H54 (cell line): ENCODE measurements around the gene MAN2B1.
A peak's percentile ranks its signal among the peaks of the same experiment; 100 is the strongest.
"Not testable (repeated sequence)": the region's sequence is repeated elsewhere in the genome, so short reads cannot be mapped to it uniquely, and the experiment has no call there.

Experiments used
- DNase-seq: peaks from one replicate; pipeline ENCODE4 v3.0.0; 2011; ENCODE audit warnings: low spot score, mixed read lengths; ENCODE audit not compliant: insufficient read length
- FAIRE-seq: peaks from 3 replicates; lab custom pipeline; 2011; peaks lifted over from hg19 to GRCh38; lab: Jason Lieb, UNC
- POLR2A ChIP-seq: IDR thresholded peaks from 2 replicates; pipeline ENCODE4 v1.6.1; 2011; ENCODE audit warnings: low read depth, mild to moderate bottlenecking, low read length

Gene MAN2B1

GRCh38 chr19:12638611-12639182 is 27.8 kb downstream of the MAN2B1 start:
- TF ChIP-seq POLR2A: no peak
- no peak for DNase-seq
- no peak for FAIRE-seq

- no peak for DNase-seq
- no peak for FAIRE-seq
- no peak for TF ChIP-seq POLR2A
Measured at GRCh38 chr19:12636631-12637030, 29.9 kb downstream of the MAN2B1 start.

- FAIRE-seq: no peak
- no peak for TF ChIP-seq POLR2A
- no peak for DNase-seq
Measured at GRCh38 chr19:12629215-12629614, 37.3 kb downstream of the MAN2B1 start.

GRCh38 chr19:12628040-12629022 is 38.2 kb downstream of the MAN2B1 start:
- DNase-seq (no peak), FAIRE-seq (no peak)
- no peak for TF ChIP-seq POLR2A

- TF ChIP-seq POLR2A: no peak
- DNase-seq (no peak), FAIRE-seq (no peak)
Measured at GRCh38 chr19:12626958-12627357, 39.6 kb downstream of the MAN2B1 start.

DNA sequence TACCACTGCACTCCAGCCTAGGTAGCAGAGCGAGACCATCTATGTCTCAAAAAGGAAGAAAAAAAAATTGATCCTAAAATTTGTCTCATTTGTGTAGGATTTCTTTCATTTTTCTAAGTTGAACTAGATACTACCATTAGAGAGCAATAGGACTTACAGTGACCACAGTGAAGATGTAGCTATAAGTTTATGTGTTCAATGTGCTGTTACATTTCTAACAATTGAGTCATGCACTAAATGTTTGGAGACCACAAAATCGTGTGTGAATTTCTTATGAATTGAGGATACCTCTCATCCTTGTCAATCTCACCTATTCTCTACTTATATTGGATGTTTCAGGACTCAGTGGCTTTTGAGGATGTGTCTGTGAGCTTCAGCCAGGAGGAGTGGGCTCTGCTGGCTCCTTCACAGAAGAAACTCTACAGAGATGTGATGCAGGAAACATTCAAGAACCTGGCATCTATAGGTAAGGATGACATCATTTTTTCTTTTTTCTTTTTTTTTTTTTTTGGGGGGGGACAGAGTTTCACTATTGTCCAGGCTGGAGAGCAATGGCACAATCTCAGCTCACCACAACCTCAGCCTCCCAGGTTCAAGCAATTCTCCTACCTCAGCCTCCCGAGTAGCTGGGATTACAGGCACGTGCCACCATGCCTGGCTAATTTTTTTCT is 43.0 kb downstream of the MAN2B1 start:
- no peak for TF ChIP-seq POLR2A
- DNase-seq (no peak), FAIRE-seq (no peak)

- not testable (repeated sequence) for DNase-seq, FAIRE-seq
Measured at GRCh38 chr19:12621253-12622024, 45.1 kb downstream of the MAN2B1 start.

- DNase-seq (no peak), FAIRE-seq (no peak)
- TF ChIP-seq POLR2A: no peak
Measured at GRCh38 chr19:12617646-12618045, 48.9 kb downstream of the MAN2B1 start.

GRCh38 chr19:12611361-12611699 is 55.2 kb downstream of the MAN2B1 start:
- FAIRE-seq (no peak), DNase-seq (peak; percentile 61)
- TF ChIP-seq POLR2A: no peak

- DNase-seq (peak; percentile 97), FAIRE-seq (peak; percentile 93)
Measured at GRCh38 chr19:12610540-12611360, 55.8 kb downstream of the MAN2B1 start, which contains the start of the genes ZNF490 and ZNF791. TSS of gene ZNF490 (minus strand) at chr19:12610813. CDS start at chr19:12610680, 133 bp downstream. TSS of gene ZNF791 (plus strand) at chr19:12610920. CDS start at chr19:12611080, 160 bp downstream.

GRCh38 chr19:12607631-12608030 is 58.9 kb downstream of the MAN2B1 start:
- TF ChIP-seq POLR2A: no peak
- DNase-seq (no peak), FAIRE-seq (no peak)

More at GRCh38 chr19:12610540-12611360, 55.8 kb downstream of the MAN2B1 start, which contains the start of the genes ZNF490 and ZNF791:
- peak; percentile 76; the same call in 1 of the 2 replicates for TF ChIP-seq POLR2A

GRCh38 chr19:12606796-12607195 is 59.7 kb downstream of the MAN2B1 start:
- DNase-seq (no peak), FAIRE-seq (no peak)
- TF ChIP-seq POLR2A: no peak
